ENCODE results near the gene BPGM. TPM values are rescaled to one million over a fixed set of nuclear protein-coding genes. Genes with fewer than 3 reads are reported as not detected.

The BPGM gene
- total and polyA plus RNA-seq, 9 of the 15 experiments (the other 6 are each of a cell fraction or from before 2014, with no cell fraction given): 14.1 to 46.1 (median 21.2) TPM

GRCh38 chr7:134629445-134629844 is 17.2 kb upstream of the BPGM start:
- H3K4me3 ChIP-seq: no peak overlapping the region
- no peaks in the 10 kb centered on the region for H3K36me3 ChIP-seq (ENCODE audit: control insufficient read depth, insufficient read depth, low read length)
- H3K9ac ChIP-seq (ENCODE audit: insufficient read depth in 1 of 2, low read depth in 2 of 2, low read length in 2 of 2): no peak overlapping the region
- H3K27ac ChIP-seq (ENCODE audit: extremely low read depth, low read depth, low read length): no peak overlapping the region
- H3K27me3 ChIP-seq (ENCODE audit: control insufficient read depth in 2 of 2, insufficient read depth in 2 of 2, low read length in 2 of 2): peaks cover 0 to 5% of the 10 kb centered on the region in 2 experiments; a peak in 1 of 5 replicates
- ATAC-seq: no peak
- no TSS peak for BruUV-seq (replicated peaks)
- intact Hi-C loops (cut with micrococcal nuclease) (no loop called here), in situ Hi-C loops (cut with MboI) (loop anchor here (5.0 kb wide), 1 partner anchor 318 kb away; no protein-coding TSS in a partner anchor)
- ChIA-PET CTCF (ENCODE audit: low intra/inter-chr PET ratio) (interaction anchor here (0.6 kb wide), 1 partner anchor 67 kb away, joined by 3 read pairs; no protein-coding TSS in a partner anchor), POLR2A (interaction anchor here (2.5 kb wide), 1 partner anchor 17 kb away, joined by 10 read pairs; the partner anchor contains the start of gene BPGM)
- no peaks in the 10 kb centered on the region for H3K79me2 ChIP-seq (ENCODE audit: control insufficient read depth, insufficient read depth, low read length)
- H4K20me1 ChIP-seq (replicated peaks; ENCODE audit: control insufficient read depth, insufficient read depth, low read length): no peaks in the 10 kb centered on the region
- H3K4me1 ChIP-seq (replicated peaks in 1 of 2; ENCODE audit: control insufficient read depth in 2 of 2, insufficient read depth in 2 of 2, low read length in 2 of 2): no peaks in the 10 kb centered on the region
- no peaks in the 10 kb centered on the region for H3K9me1 ChIP-seq (ENCODE audit: control insufficient read depth, insufficient read depth, low read length)
- no peak for FAIRE-seq
- no peaks in the 10 kb centered on the region for H3K9me3 ChIP-seq (replicated peaks; ENCODE audit: control insufficient read depth, insufficient read depth, low read depth, low read length)
- no peak for DNase-seq (ENCODE audit: extremely low read depth in 1 of 4, low spot score in 3 of 4)
- H3K4me2 ChIP-seq (ENCODE audit: insufficient read depth, low read length): no peak overlapping the region
- TF ChIP-seq, protein P1, sequence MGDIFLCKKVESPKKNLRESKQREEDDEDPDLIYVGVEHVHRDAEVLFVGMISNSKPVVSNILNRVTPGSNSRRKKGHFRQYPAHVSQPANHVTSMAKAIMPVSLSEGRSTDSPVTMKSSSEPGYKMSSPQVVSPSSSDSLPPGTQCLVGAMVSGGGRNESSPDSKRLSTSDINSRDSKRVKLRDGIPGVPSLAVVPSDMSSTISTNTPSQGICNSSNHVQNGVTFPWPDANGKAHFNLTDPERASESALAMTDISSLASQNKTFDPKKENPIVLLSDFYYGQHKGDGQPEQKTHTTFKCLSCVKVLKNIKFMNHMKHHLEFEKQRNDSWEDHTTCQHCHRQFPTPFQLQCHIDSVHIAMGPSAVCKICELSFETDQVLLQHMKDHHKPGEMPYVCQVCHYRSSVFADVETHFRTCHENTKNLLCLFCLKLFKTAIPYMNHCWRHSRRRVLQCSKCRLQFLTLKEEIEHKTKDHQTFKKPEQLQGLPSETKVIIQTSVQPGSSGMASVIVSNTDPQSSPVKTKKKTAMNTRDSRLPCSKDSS (IDR thresholded peaks at IDR 0.05; ENCODE audit: low read depth, partially characterized antibody): no peak
- TF ChIP-seq ELK3 (CRISPR knock-in tag; IDR thresholded peaks at IDR 0.05): no peak
- TF ChIP-seq NCOA2 (IDR thresholded peaks at IDR 0.05; ENCODE audit: partially characterized antibody in 2 of 2): no peak
- no peak for TF ChIP-seq ETV5 (CRISPR knock-in tag; IDR thresholded peaks at IDR 0.05; ENCODE audit: low read depth)
- no peak for TF ChIP-seq DPF2 (IDR thresholded peaks at IDR 0.05)
- no peak for TF ChIP-seq SIN3A (IDR thresholded peaks at IDR 0.05; ENCODE audit: borderline replicate concordance in 2 of 2, control insufficient read depth in 1 of 2, low read depth in 2 of 2, low read length in 2 of 2)
- TF ChIP-seq POLR2H (tag; IDR thresholded peaks at IDR 0.05; ENCODE audit: low read depth): no peak
- no peak for TF ChIP-seq NONO (IDR thresholded peaks at IDR 0.05; ENCODE audit: low read depth in 2 of 2, low read length in 1 of 2)
- TF ChIP-seq, protein P2, sequence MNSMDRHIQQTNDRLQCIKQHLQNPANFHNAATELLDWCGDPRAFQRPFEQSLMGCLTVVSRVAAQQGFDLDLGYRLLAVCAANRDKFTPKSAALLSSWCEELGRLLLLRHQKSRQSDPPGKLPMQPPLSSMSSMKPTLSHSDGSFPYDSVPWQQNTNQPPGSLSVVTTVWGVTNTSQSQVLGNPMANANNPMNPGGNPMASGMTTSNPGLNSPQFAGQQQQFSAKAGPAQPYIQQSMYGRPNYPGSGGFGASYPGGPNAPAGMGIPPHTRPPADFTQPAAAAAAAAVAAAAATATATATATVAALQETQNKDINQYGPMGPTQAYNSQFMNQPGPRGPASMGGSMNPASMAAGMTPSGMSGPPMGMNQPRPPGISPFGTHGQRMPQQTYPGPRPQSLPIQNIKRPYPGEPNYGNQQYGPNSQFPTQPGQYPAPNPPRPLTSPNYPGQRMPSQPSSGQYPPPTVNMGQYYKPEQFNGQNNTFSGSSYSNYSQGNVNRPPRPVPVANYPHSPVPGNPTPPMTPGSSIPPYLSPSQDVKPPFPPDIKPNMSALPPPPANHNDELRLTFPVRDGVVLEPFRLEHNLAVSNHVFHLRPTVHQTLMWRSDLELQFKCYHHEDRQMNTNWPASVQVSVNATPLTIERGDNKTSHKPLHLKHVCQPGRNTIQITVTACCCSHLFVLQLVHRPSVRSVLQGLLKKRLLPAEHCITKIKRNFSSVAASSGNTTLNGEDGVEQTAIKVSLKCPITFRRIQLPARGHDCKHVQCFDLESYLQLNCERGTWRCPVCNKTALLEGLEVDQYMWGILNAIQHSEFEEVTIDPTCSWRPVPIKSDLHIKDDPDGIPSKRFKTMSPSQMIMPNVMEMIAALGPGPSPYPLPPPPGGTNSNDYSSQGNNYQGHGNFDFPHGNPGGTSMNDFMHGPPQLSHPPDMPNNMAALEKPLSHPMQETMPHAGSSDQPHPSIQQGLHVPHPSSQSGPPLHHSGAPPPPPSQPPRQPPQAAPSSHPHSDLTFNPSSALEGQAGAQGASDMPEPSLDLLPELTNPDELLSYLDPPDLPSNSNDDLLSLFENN (IDR thresholded peaks at IDR 0.05; ENCODE audit: low read depth in 2 of 2, low read length in 2 of 2): no peak
- no peak overlapping the region for H2AFZ ChIP-seq (ENCODE audit: low read depth, low read length)

Measured in K562 (cell line).